K562 (cell line): ENCODE measurements around the gene RPP14. TPM values are rescaled to one million over a fixed set of nuclear protein-coding genes. Genes with fewer than 3 reads are reported as not detected.
A peak's percentile ranks its signal among the peaks of the same experiment; 100 is the strongest.

Experiments
- CEBPG ChIP-seq, 3 experiments: fragments of 200-800 bp in 1 of 3; sonication (Bioruptor generic) in 1 of 3; sonication (generic) in 1 of 3; formaldehyde crosslinking in 1 of 3; IDR thresholded peaks in 2 of 3; conservative IDR thresholded peaks in 1 of 3; 2 replicates each; pipeline versions ENCODE4 v1.6.1 to v1.8.0; 2016 to 2022; ENCODE audit warnings: missing compliant biosample characterization in 2 of 3, missing genetic modification characterization in 2 of 3, mild to moderate bottlenecking in 1 of 3, missing genetic modification reagents in 1 of 3
- HDAC1 ChIP-seq, 2 experiments: fragments of 450-650 bp; IDR thresholded peaks; 2 replicates each; pipeline ENCODE4 v1.6.1; 2016 to 2017; ENCODE audit warnings: inconsistent platforms in 1 of 2, mild to moderate bottlenecking in 1 of 2, moderate library complexity in 1 of 2
- L3MBTL2 ChIP-seq: fragments of 450-650 bp; IDR thresholded peaks from 2 replicates; pipeline ENCODE4 v1.6.1; 2016; ENCODE audit warnings: mild to moderate bottlenecking, moderate library complexity
- MAZ ChIP-seq, 2 experiments: fragments of 450-650 bp in 1 of 2; sonication (generic) in 1 of 2; formaldehyde crosslinking; IDR thresholded peaks in 1 of 2; conservative IDR thresholded peaks in 1 of 2; 2 replicates each; pipeline versions ENCODE4 v1.4.0 to v1.5.0; 2020; ENCODE audit warnings: mild to moderate bottlenecking in 1 of 2, missing genetic modification reagents in 1 of 2
- NONO ChIP-seq, 2 experiments: fragments of 200-400 bp in 1 of 2; fragments of 450-650 bp in 1 of 2; formaldehyde crosslinking in 1 of 2; IDR thresholded peaks; 2 replicates each; pipeline ENCODE4 v1.6.1; 2017; ENCODE audit warnings: low read depth in 2 of 2, mild to moderate bottlenecking in 2 of 2, moderate library complexity in 2 of 2, low read length in 1 of 2
- ZNF197 ChIP-seq: fragments of 200-800 bp; sonication (Bioruptor generic); IDR thresholded peaks from 2 replicates; pipeline ENCODE4 v1.6.1; 2016; ENCODE audit warnings: low read depth, missing genetic modification characterization, missing compliant biosample characterization
- polyA plus RNA-seq, 8 experiments: library from polyadenylated mRNA; depleted of rRNA in 4 of 8; stranded (reverse) in 5 of 8; unstranded in 3 of 8; fragments of >200 nt; fragmentation: Nextera tagmentation in 2 of 8; fragmentation: Illumina TruSeq in 1 of 8; extraction: Ambion mirVana in 2 of 8; extraction: Trizol in 1 of 8; gene quantifications; 2 replicates each; pipeline versions ENCODE4 v1.2.1 to v1.2.3, GENCODE V29; 2011 to 2014; ENCODE audit warnings: inconsistent platforms in 1 of 8, missing spikeins in 1 of 8
- total RNA-seq, 7 experiments: library from RNA; depleted of rRNA in 6 of 7; stranded (reverse); fragments of >200 nt in 6 of 7; fragmentation: Illumina TruSeq in 2 of 7; extraction: Trizol in 2 of 7; gene quantifications; 2 replicates each; pipeline versions ENCODE4 v1.2.1 to v1.2.3, GENCODE V29; 2011 to 2021; ENCODE audit warnings: low replicate concordance in 1 of 7
- TF ChIP-seq, protein P1 (sequence below), 3 experiments: fragments of 200-800 bp in 1 of 3; fragments of 250-450 bp in 1 of 3; fragments of 450-650 bp in 1 of 3; sonication (Bioruptor Pico) in 1 of 3; sonication (Bioruptor generic) in 1 of 3; formaldehyde crosslinking in 1 of 3; IDR thresholded peaks; 2 replicates each; pipeline versions ENCODE4 v1.6.1 to v1.8.0; 2016 to 2022; ENCODE audit warnings: mild to moderate bottlenecking in 2 of 3, missing genetic modification characterization in 2 of 3, missing compliant biosample characterization in 1 of 3, moderate library complexity in 1 of 3
- TF ChIP-seq, protein P2 (sequence below): sonication (generic); formaldehyde crosslinking; IDR thresholded peaks from 2 replicates; pipeline ENCODE4 v1.8.0; 2022; ENCODE audit warnings: missing genetic modification reagents, mild to moderate bottlenecking, moderate library complexity, borderline replicate concordance
- TF ChIP-seq, protein P3 (sequence below): sonication (generic); formaldehyde crosslinking; IDR thresholded peaks from 2 replicates; pipeline ENCODE4 v1.8.0; 2022; ENCODE audit warnings: mild to moderate bottlenecking, missing genetic modification reagents, borderline replicate concordance
- TF ChIP-seq, protein P4 (sequence below): fragments of 250-450 bp; sonication (Bioruptor Pico); IDR thresholded peaks from 2 replicates; pipeline ENCODE4 v1.8.0; 2022; ENCODE audit warnings: inconsistent platforms, mild to moderate bottlenecking, moderate library complexity, borderline replicate concordance
- TF ChIP-seq, protein P5 (sequence below): fragments of 450-650 bp; formaldehyde crosslinking; IDR thresholded peaks from 2 replicates; pipeline ENCODE4 v1.4.0; 2020; ENCODE audit warnings: mild to moderate bottlenecking, moderate library complexity

Gene RPP14
- total and polyA plus RNA-seq, 9 of the 15 experiments (the other 6 are each of a cell fraction or from before 2014, with no cell fraction given): 13.5 to 20.8 (median 15.4) TPM

DNA sequence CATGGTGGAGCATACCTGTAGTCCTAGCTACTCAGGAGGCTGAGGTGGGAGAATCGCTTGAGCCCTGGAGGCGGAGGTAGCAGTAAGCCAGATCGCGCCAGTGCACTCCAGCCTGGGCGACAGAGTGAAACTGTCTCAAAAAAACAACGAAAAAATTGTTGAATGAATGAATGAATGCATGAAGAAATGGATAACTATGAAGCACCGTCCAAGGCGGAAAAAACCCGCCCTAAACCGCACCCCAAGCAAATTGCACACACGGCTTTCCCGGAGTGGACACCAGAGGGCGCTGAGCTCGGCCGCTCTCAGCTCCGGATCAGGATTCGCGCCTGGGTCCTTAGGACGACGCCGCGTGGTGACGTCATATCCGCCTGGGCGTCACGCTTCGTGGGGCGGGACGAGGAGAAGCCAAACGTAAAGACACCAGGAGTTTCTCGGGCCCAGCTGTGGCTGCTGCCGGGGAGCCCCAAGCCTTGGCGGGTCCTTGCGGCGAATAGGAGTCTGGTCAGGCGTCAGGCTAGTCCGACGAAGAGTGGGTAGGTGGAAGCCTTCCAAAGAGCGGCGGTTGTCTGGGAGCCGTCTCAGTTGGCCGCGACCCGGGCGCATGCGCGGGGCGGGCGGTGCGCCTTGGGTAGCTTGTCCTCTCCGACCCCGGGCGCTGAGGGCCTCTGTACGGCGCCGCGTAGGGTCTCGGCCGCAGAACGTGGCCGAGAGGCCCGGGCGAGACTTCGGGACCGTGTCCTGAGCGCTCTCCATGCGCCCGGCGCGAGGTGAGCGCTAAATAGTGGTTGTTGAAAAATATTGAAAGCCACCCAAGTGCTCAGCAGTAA lies at the start of gene RPP14, which contains the start of gene HTD2 (continued):
- TF ChIP-seq, protein P1, sequence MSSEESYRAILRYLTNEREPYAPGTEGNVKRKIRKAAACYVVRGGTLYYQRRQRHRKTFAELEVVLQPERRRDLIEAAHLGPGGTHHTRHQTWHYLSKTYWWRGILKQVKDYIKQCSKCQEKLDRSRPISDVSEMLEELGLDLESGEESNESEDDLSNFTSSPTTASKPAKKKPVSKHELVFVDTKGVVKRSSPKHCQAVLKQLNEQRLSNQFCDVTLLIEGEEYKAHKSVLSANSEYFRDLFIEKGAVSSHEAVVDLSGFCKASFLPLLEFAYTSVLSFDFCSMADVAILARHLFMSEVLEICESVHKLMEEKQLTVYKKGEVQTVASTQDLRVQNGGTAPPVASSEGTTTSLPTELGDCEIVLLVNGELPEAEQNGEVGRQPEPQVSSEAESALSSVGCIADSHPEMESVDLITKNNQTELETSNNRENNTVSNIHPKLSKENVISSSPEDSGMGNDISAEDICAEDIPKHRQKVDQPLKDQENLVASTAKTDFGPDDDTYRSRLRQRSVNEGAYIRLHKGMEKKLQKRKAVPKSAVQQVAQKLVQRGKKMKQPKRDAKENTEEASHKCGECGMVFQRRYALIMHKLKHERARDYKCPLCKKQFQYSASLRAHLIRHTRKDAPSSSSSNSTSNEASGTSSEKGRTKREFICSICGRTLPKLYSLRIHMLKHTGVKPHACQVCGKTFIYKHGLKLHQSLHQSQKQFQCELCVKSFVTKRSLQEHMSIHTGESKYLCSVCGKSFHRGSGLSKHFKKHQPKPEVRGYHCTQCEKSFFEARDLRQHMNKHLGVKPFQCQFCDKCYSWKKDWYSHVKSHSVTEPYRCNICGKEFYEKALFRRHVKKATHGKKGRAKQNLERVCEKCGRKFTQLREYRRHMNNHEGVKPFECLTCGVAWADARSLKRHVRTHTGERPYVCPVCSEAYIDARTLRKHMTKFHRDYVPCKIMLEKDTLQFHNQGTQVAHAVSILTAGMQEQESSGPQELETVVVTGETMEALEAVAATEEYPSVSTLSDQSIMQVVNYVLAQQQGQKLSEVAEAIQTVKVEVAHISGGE (CRISPR knock-in tag; IDR thresholded peaks at IDR 0.05): peak in 1 of 3 experiments; percentile 76; a peak in 2 of 6 replicates
- TF ChIP-seq L3MBTL2: peak; percentile 71
- TF ChIP-seq, protein P2, sequence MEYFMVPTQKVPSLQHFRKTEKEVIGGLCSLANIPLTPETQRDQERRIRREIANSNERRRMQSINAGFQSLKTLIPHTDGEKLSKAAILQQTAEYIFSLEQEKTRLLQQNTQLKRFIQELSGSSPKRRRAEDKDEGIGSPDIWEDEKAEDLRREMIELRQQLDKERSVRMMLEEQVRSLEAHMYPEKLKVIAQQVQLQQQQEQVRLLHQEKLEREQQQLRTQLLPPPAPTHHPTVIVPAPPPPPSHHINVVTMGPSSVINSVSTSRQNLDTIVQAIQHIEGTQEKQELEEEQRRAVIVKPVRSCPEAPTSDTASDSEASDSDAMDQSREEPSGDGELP (CRISPR knock-in tag): peak; percentile 89
- TF ChIP-seq ZNF197 (CRISPR knock-in tag): peak; percentile 62; the same call in 1 of the 2 replicates
- peak in 1 of 2 experiments; percentile 31; a peak in 1 of 4 replicates for TF ChIP-seq HDAC1 (IDR thresholded peaks at IDR 0.05)
- TF ChIP-seq NONO (IDR thresholded peaks at IDR 0.05; ENCODE audit: low read depth in 2 of 2, low read length in 1 of 2): 0 out of 4 replicates have a peak, but pooled peaks of 1 of the 2 experiments have one; percentile 18
- TF ChIP-seq MAZ (CRISPR knock-in tag; conservative IDR thresholded peaks at IDR 0.05 in 1 of 2, IDR thresholded peaks at IDR 0.05 in 1 of 2): peak; percentile 28 to 41; a peak in 1 of 4 replicates
- TF ChIP-seq, protein P3, sequence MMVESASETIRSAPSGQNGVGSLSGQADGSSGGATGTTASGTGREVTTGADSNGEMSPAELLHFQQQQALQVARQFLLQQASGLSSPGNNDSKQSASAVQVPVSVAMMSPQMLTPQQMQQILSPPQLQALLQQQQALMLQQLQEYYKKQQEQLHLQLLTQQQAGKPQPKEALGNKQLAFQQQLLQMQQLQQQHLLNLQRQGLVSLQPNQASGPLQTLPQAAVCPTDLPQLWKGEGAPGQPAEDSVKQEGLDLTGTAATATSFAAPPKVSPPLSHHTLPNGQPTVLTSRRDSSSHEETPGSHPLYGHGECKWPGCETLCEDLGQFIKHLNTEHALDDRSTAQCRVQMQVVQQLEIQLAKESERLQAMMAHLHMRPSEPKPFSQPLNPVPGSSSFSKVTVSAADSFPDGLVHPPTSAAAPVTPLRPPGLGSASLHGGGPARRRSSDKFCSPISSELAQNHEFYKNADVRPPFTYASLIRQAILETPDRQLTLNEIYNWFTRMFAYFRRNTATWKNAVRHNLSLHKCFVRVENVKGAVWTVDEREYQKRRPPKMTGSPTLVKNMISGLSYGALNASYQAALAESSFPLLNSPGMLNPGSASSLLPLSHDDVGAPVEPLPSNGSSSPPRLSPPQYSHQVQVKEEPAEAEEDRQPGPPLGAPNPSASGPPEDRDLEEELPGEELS (CRISPR knock-in tag): no peak
- TF ChIP-seq, protein P4, sequence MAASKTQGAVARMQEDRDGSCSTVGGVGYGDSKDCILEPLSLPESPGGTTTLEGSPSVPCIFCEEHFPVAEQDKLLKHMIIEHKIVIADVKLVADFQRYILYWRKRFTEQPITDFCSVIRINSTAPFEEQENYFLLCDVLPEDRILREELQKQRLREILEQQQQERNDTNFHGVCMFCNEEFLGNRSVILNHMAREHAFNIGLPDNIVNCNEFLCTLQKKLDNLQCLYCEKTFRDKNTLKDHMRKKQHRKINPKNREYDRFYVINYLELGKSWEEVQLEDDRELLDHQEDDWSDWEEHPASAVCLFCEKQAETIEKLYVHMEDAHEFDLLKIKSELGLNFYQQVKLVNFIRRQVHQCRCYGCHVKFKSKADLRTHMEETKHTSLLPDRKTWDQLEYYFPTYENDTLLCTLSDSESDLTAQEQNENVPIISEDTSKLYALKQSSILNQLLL: no peak
- TF ChIP-seq, protein P5, sequence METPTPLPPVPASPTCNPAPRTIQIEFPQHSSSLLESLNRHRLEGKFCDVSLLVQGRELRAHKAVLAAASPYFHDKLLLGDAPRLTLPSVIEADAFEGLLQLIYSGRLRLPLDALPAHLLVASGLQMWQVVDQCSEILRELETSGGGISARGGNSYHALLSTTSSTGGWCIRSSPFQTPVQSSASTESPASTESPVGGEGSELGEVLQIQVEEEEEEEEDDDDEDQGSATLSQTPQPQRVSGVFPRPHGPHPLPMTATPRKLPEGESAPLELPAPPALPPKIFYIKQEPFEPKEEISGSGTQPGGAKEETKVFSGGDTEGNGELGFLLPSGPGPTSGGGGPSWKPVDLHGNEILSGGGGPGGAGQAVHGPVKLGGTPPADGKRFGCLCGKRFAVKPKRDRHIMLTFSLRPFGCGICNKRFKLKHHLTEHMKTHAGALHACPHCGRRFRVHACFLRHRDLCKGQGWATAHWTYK (CRISPR knock-in tag): no peak
- TF ChIP-seq CEBPG (CRISPR knock-in tag; IDR thresholded peaks at IDR 0.05): peak; percentile 60; the same call in 1 of the 2 replicates
- TF ChIP-seq CEBPG (tag; conservative IDR thresholded peaks at IDR 0.05 in 1 of 2, IDR thresholded peaks at IDR 0.05 in 1 of 2): peak in 1 of 2 experiments; percentile 37; a peak in 1 of 4 replicates
